IMR-90 (cell line): ENCODE data around the gene DDX42. TPM values are rescaled to one million over a fixed set of nuclear protein-coding genes. Genes with fewer than 3 reads are reported as not detected.
A peak's percentile ranks its signal among the peaks of the same experiment; 100 is the strongest.

ENCODE experiments used
- ATAC-seq: fragments of 200-7000 bp; cut with Tn5 transposase; 2 replicates; pipeline ENCODE4 v1.9.1; 2020; ENCODE audit warnings: low read depth, mild to moderate bottlenecking, moderate library complexity
- BruUV-seq: library from RNA; stranded (reverse); fragments of 400-500 nt; replicated peaks from 2 replicates; lab custom pipeline; 2021; lab: Mats Ljungman, UMichigan
- CTCF ChIA-PET: fragments of 300-600 bp; formaldehyde crosslinking; extraction: SDS; loops from one replicate; lab custom pipeline; 2021; ENCODE audit warnings: antibody characterized with exemption; lab: Yijun Ruan, JAX
- POLR2A ChIA-PET: fragments of 300-600 bp; sonication (Branson Sonifier 250); formaldehyde crosslinking; loops from one replicate; lab custom pipeline; 2022; ENCODE audit warnings: antibody characterized with exemption; ENCODE audit not compliant: unreplicated experiment; lab: Charles Lee
- DNase-seq: peaks from one replicate; pipeline ENCODE4 v3.0.0; 2013
- H2AFZ ChIP-seq: replicated peaks from 2 replicates; pipeline ENCODE3; 2013; ENCODE audit warnings: low read length, mild to moderate bottlenecking; ENCODE audit not compliant: poor library complexity
- H2AK5ac ChIP-seq: 2 replicates; pipeline ENCODE4 v1.6.1; 2013; ENCODE audit warnings: low read depth, low read length, inconsistent platforms
- H2AK9ac ChIP-seq: replicated peaks from 2 replicates; pipeline ENCODE3; 2013; ENCODE audit warnings: mild to moderate bottlenecking, low read depth, low read length, moderate library complexity; ENCODE audit not compliant: poor library complexity
- H2BK120ac ChIP-seq: 2 replicates; pipeline ENCODE4 v1.6.1; 2013; ENCODE audit warnings: low read depth, low read length, inconsistent platforms
- H2BK15ac ChIP-seq: 3 replicates; pipeline ENCODE4 v1.6.1; 2013; ENCODE audit warnings: low read depth, low read length, inconsistent platforms
- H2BK20ac ChIP-seq: 2 replicates; pipeline ENCODE4 v1.6.1; 2013; ENCODE audit warnings: low read depth, mild to moderate bottlenecking, inconsistent platforms, low read length, moderate library complexity
- H2BK5ac ChIP-seq: 2 replicates; pipeline ENCODE4 v1.6.1; 2013; ENCODE audit warnings: mild to moderate bottlenecking, low read depth, low read length, inconsistent platforms; ENCODE audit not compliant: poor library complexity, severe bottlenecking
- H3K14ac ChIP-seq: replicated peaks from 2 replicates; pipeline ENCODE4 v1.6.1; 2013; ENCODE audit warnings: low read depth, low read length, inconsistent platforms
- H3K18ac ChIP-seq: 2 replicates; pipeline ENCODE4 v1.6.1; 2013; ENCODE audit warnings: low read depth, low read length, control low read depth
- H3K23ac ChIP-seq: 2 replicates; pipeline ENCODE4 v1.6.1; 2013; ENCODE audit warnings: low read depth, low read length, inconsistent platforms
- H3K27ac ChIP-seq: 2 replicates; pipeline ENCODE4 v1.5.1; 2013; ENCODE audit warnings: mild to moderate bottlenecking, control low read depth, low read length; ENCODE audit not compliant: insufficient read depth
- H3K27me3 ChIP-seq: 2 replicates; pipeline ENCODE4 v1.6.1; 2013; ENCODE audit warnings: low read length; ENCODE audit not compliant: control insufficient read depth, insufficient read depth
- H3K36me3 ChIP-seq: 2 replicates; pipeline ENCODE4 v1.6.1; 2013; ENCODE audit warnings: low read length, mixed read lengths; ENCODE audit not compliant: control insufficient read depth, insufficient read depth
- H3K4ac ChIP-seq: 2 replicates; pipeline ENCODE4 v1.6.1; 2013; ENCODE audit warnings: low read depth, low read length, inconsistent platforms
- H3K4me1 ChIP-seq: 2 replicates; pipeline ENCODE4 v1.6.1; 2013; ENCODE audit warnings: low read length, mixed read lengths; ENCODE audit not compliant: control insufficient read depth, insufficient read depth
- H3K4me2 ChIP-seq: 2 replicates; pipeline ENCODE4 v1.6.1; 2013; ENCODE audit warnings: low read depth, mild to moderate bottlenecking, control low read depth, low read length, moderate library complexity
- H3K4me3 ChIP-seq: 2 replicates; pipeline ENCODE4 v1.5.1; 2013; ENCODE audit warnings: low read depth, mild to moderate bottlenecking, control low read depth, low read length, moderate library complexity; ENCODE audit not compliant: insufficient read depth
- H3K56ac ChIP-seq: 2 replicates; pipeline ENCODE4 v1.6.1; 2013; ENCODE audit warnings: low read length, inconsistent platforms; ENCODE audit not compliant: insufficient read depth; ENCODE audit errors: extremely low read depth
- H3K79me1 ChIP-seq, 2 experiments: 2 replicates each; pipeline ENCODE4 v1.6.1; 2013; ENCODE audit warnings: low read length in 2 of 2, inconsistent platforms in 1 of 2, low read depth in 1 of 2
- H3K9ac ChIP-seq: 2 replicates; pipeline ENCODE4 v1.6.1; 2013; ENCODE audit warnings: low read depth, low read length, control low read depth
- H3K9me1 ChIP-seq: 2 replicates; pipeline ENCODE4 v1.6.1; 2013; ENCODE audit warnings: low read length, inconsistent platforms; ENCODE audit not compliant: insufficient read depth
- H3K9me3 ChIP-seq: 2 replicates; pipeline ENCODE4 v1.6.1; 2013; ENCODE audit warnings: low read length; ENCODE audit not compliant: control insufficient read depth, insufficient read depth
- H4K20me1 ChIP-seq: 2 replicates; pipeline ENCODE4 v1.6.1; 2013; ENCODE audit warnings: low read length, inconsistent platforms; ENCODE audit not compliant: insufficient read depth
- H4K5ac ChIP-seq: 2 replicates; pipeline ENCODE4 v1.6.1; 2013; ENCODE audit warnings: mild to moderate bottlenecking, low read depth, low read length, control low read depth
- H4K8ac ChIP-seq, 2 experiments: 2 replicates each; pipeline ENCODE4 v1.6.1; 2013; ENCODE audit warnings: low read depth in 2 of 2, low read length in 2 of 2, control low read depth in 1 of 2, inconsistent platforms in 1 of 2
- H4K91ac ChIP-seq: 2 replicates; pipeline ENCODE4 v1.6.1; 2013; ENCODE audit warnings: low read depth, low read length, inconsistent platforms; ENCODE audit not compliant: insufficient read depth
- BHLHE40 ChIP-seq: fragments of 150-350 bp; IDR thresholded peaks from 2 replicates; pipeline ENCODE4 v1.6.1; 2016; ENCODE audit warnings: mild to moderate bottlenecking, low read depth, low read length
- CEBPB ChIP-seq: IDR thresholded peaks from 2 replicates; pipeline ENCODE4 v1.6.1; 2012; ENCODE audit warnings: low read depth, low read length, improper control_type of control experiment
- CHD1 ChIP-seq: IDR thresholded peaks from 2 replicates; pipeline ENCODE4 v1.6.1; 2012; ENCODE audit warnings: low read depth, low read length, improper control_type of control experiment
- FOS ChIP-seq: fragments of 150-350 bp; IDR thresholded peaks from 2 replicates; pipeline ENCODE4 v1.6.1; 2016; ENCODE audit warnings: low read depth, low read length
- MAFK ChIP-seq: IDR thresholded peaks from 2 replicates; pipeline ENCODE4 v1.6.1; 2012; ENCODE audit warnings: low read depth, low read length, improper control_type of control experiment
- MAZ ChIP-seq: IDR thresholded peaks from 2 replicates; pipeline ENCODE4 v1.6.1; 2012; ENCODE audit warnings: low read depth, mild to moderate bottlenecking, low read length, improper control_type of control experiment, moderate library complexity, borderline replicate concordance
- MXI1 ChIP-seq: IDR thresholded peaks from 2 replicates; pipeline ENCODE4 v1.6.1; 2012; ENCODE audit warnings: low read depth, mild to moderate bottlenecking, low read length, moderate library complexity, borderline replicate concordance
- POLR2A ChIP-seq: IDR thresholded peaks from 2 replicates; pipeline ENCODE4 v1.6.1; 2012; ENCODE audit warnings: mild to moderate bottlenecking, low read depth, low read length
- RCOR1 ChIP-seq: IDR thresholded peaks from 2 replicates; pipeline ENCODE4 v1.6.1; 2012; ENCODE audit warnings: mild to moderate bottlenecking, low read length, improper control_type of control experiment; ENCODE audit not compliant: insufficient replicate concordance
- SMC3 ChIP-seq: fragments of 150-350 bp; IDR thresholded peaks from 2 replicates; pipeline ENCODE4 v1.6.1; 2016; ENCODE audit warnings: low read depth, mild to moderate bottlenecking, antibody characterized with exemption, low read length, moderate library complexity
- WGBS, 2 experiments: methylation state at CpG; one replicate each; pipeline versions ENCODE4 v1.1.5 to v1.1.7; 2013; ENCODE audit warnings: missing lambda C conversion rate in 2 of 2; ENCODE audit not compliant: insufficient read length in 1 of 2; ENCODE audit errors: extremely low coverage in 2 of 2; 5-methylcytosine and 5-hydroxymethylcytosine counted together
- dilution Hi-C: fragments of 300-500 bp; cut with HindIII; formaldehyde crosslinking; loops from one replicate; pipeline ENCODE4 v1.14.3; 2018; ENCODE audit warnings: low sequenced_read_pairs; ENCODE audit not compliant: unreplicated experiment
- in situ Hi-C: fragments of 300-500 bp; cut with MboI; formaldehyde crosslinking; loops from 3 replicates; pipeline ENCODE4 v1.14.3; 2019; ENCODE audit warnings: low sequenced_read_pairs, inconsistent platforms, mixed read lengths
- intact Hi-C: fragments of 100-400 bp; cut with micrococcal nuclease; formaldehyde crosslinking; loops from 2 replicates; pipeline ENCODE4 v1.10.0; 2022
- polyA plus RNA-seq, 3 experiments: library from polyadenylated mRNA; depleted of rRNA; stranded (reverse); fragments of >200 nt; gene quantifications; 2 replicates each; pipeline ENCODE4 v1.2.3, GENCODE V29; 2012; ENCODE audit warnings: low replicate concordance in 1 of 3
- total RNA-seq: library from RNA; depleted of rRNA; stranded (reverse); fragments of >200 nt; gene quantifications from 2 replicates; pipeline ENCODE4 v1.2.3, GENCODE V29; 2012

The DDX42 gene
- total and polyA plus RNA-seq, 2 of the 4 experiments (the other 2 are of a cell fraction): 75.8 to 91.5 TPM

DNA sequence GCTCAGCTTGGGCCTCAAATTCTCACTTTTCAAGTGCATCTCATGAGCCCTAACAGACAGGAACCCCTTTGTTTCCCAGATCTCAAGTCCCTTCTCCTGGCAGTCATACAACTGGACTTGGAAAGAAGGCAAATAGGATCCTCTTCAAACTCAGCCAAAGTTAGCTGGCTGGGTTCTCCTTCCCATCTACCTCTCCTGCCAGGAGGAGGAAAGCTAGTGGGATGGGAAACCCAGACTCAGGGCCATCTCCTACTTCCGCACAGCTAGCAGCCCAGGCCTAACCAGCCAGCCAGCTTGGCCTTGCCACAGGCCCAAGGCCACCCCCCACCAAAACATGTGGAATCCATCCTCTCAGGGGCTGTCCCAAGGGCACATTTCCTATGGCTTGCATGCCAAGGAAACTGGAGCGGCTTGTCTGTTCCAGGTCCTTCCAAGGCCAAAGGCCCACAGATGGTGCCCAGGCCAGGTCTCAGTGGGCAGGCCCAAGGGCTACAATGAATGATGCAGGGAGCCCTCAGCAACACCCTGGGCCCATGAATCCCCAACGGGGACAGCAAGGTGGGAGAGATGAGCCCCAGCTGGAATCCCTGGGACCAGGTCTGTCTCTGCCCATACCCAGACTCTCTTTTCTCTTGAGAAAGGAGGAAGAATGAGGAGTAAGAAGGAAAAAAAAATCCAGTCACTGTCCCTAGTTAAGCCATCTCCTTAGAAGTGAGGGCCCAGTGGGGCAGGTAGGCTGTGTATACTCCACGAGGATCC, 66.8 kb downstream of the DDX42 start:
- POLR2A ChIA-PET: interaction anchor here (0.6 kb wide), 1 partner anchor 10 kb away, joined by 4 read pairs; no protein-coding TSS in a partner anchor
- H3K9me1 ChIP-seq: peaks cover 12% of the 10 kb centered on the region
- peaks cover 34% of the 10 kb centered on the region for H4K20me1 ChIP-seq
- no peak for TF ChIP-seq MAZ
- TF ChIP-seq MXI1: no peak
- TF ChIP-seq BHLHE40: no peak
- no peak for TF ChIP-seq CEBPB
- no peak for TF ChIP-seq RCOR1
- no peak for TF ChIP-seq SMC3
- TF ChIP-seq MAFK: no peak
- no peak for TF ChIP-seq CHD1
- TF ChIP-seq FOS: no peak
- TF ChIP-seq POLR2A: no peak
- H3K4me2 ChIP-seq: peak overlapping the region; percentile 94
- peak overlapping the region in 1 of 2 experiments; percentile 77; a peak in 1 of 4 replicates for H4K8ac ChIP-seq
- peak overlapping the region; percentile 77 for H3K9ac ChIP-seq
- peak overlapping the region; percentile 0; the same call in 1 of the 2 replicates for H4K5ac ChIP-seq
- H2AK9ac ChIP-seq: peak overlapping the region; percentile 91
- H2BK120ac ChIP-seq: peak overlapping the region; percentile 15; the same call in 1 of the 2 replicates
- no peaks in the 10 kb centered on the region for H3K9me3 ChIP-seq
- peak overlapping the region; percentile 97 for H3K23ac ChIP-seq
- peak overlapping the region; percentile 27 for H2AK5ac ChIP-seq
- H3K79me1 ChIP-seq: peaks cover 10 to 59% of the 10 kb centered on the region in 2 experiments; a peak in 3 of 4 replicates
- 0 out of 2 replicates have a peak overlapping the region, but pooled peaks have one; percentile 6 for H3K56ac ChIP-seq
- dilution Hi-C loops (no loop called here), in situ Hi-C loops (no loop called here), intact Hi-C loops (no loop called here)
- peak overlapping the region; percentile 51 for H2BK5ac ChIP-seq
- CTCF ChIA-PET: no interaction called here
- H4K91ac ChIP-seq: peak overlapping the region; percentile 58; the same call in 1 of the 2 replicates
- peak overlapping the region; percentile 96 for H2AFZ ChIP-seq
- peak overlapping the region; percentile 59 for H3K14ac ChIP-seq
- H3K36me3 ChIP-seq: peaks cover 10% of the 10 kb centered on the region
- no peak overlapping the region; the same call in 1 of the 2 replicates for H2BK20ac ChIP-seq
- peak overlapping the region; percentile 65 for H3K4ac ChIP-seq
- ATAC-seq: no peak
- no peaks in the 10 kb centered on the region for H3K27me3 ChIP-seq
- peaks cover 23% of the 10 kb centered on the region for H3K4me1 ChIP-seq
- peak overlapping the region; percentile 84 for H3K27ac ChIP-seq
- peak overlapping the region; percentile 81; the same call in 1 of the 2 replicates for H3K4me3 ChIP-seq
- BruUV-seq: no TSS peak
- DNase-seq: peak; percentile 8
- no peak overlapping the region for H3K18ac ChIP-seq
- H2BK15ac ChIP-seq: no peak overlapping the region
- WGBS, 2 experiments: 25% methylated on average over 1 of the region's 4 CpGs; no CpG with 5 or more reads in 1 of the 2 experiments
